ENCODE data around the gene NBAS. TPM values are rescaled to one million over a fixed set of nuclear protein-coding genes. Genes with fewer than 3 reads are reported as not detected.

NBAS gene
- total RNA-seq, 4 donors from 2014 or later: 27.3 to 43.6 (median 28.4) TPM

GRCh38 chr2:15596968-15597367 is 35.8 kb upstream of the NBAS start:
- TF ChIP-seq POLR2A (IDR thresholded peaks at IDR 0.05) (no peak), CTCF (IDR thresholded peaks at IDR 0.05 in 4 of 5, conservative IDR thresholded peaks at IDR 0.05 in 1 of 5) (no peak)
- Histone ChIP-seq H3K4me3 (no peak overlapping the region), H3K9me3 (no peaks in the 10 kb centered on the region), H3K27ac (no peak overlapping the region), H3K4me1 (peaks cover 17 to 22% of the 10 kb centered on the region in 2 donors), H3K36me3 (peaks cover 0 to 68% of the 10 kb centered on the region in 2 donors), H3K27me3 (no peaks in the 10 kb centered on the region)
- intact Hi-C loops (cut with DNase I; ENCODE audit: low total_unique reads): no loop called here
- in situ Hi-C loops (cut with MboI; ENCODE audit: low sequenced_read_pairs in 4 of 4): no loop called here
- ATAC-seq (no peak), DNase-seq (no peak)

GRCh38 chr2:15596350-15596749 is 35.2 kb upstream of the NBAS start:
- TF ChIP-seq POLR2A (IDR thresholded peaks at IDR 0.05) (no peak), CTCF (IDR thresholded peaks at IDR 0.05 in 4 of 5, conservative IDR thresholded peaks at IDR 0.05 in 1 of 5) (no peak)
- Histone ChIP-seq H3K27me3 (no peaks in the 10 kb centered on the region), H3K36me3 (peaks cover 0 to 62% of the 10 kb centered on the region in 2 donors), H3K27ac (no peak overlapping the region), H3K9me3 (no peaks in the 10 kb centered on the region), H3K4me3 (no peak overlapping the region), H3K4me1 (peaks cover 17 to 24% of the 10 kb centered on the region in 2 donors)
- in situ Hi-C loops (cut with MboI; ENCODE audit: low sequenced_read_pairs in 4 of 4) (no loop called here), intact Hi-C loops (cut with DNase I; ENCODE audit: low total_unique reads) (no loop called here)
- no peak for ATAC-seq
- no peak for DNase-seq

- peaks cover 0 to 58% of the 10 kb centered on the region in 2 donors for H3K36me3 ChIP-seq
- no peaks in the 10 kb centered on the region for H3K27me3 ChIP-seq
- peaks cover 21 to 27% of the 10 kb centered on the region in 2 donors for H3K4me1 ChIP-seq
- H3K9me3 ChIP-seq: no peaks in the 10 kb centered on the region
- TF ChIP-seq POLR2A (IDR thresholded peaks at IDR 0.05) (no peak), CTCF (IDR thresholded peaks at IDR 0.05 in 4 of 5, conservative IDR thresholded peaks at IDR 0.05 in 1 of 5) (no peak)
- no peak for DNase-seq
- intact Hi-C loops (cut with DNase I; ENCODE audit: low total_unique reads) (no loop called here), in situ Hi-C loops (cut with MboI; ENCODE audit: low sequenced_read_pairs in 4 of 4) (no loop called here)
- H3K27ac ChIP-seq: no peak overlapping the region
- no peak for ATAC-seq
- H3K4me3 ChIP-seq: no peak overlapping the region
Measured at GRCh38 chr2:15595936-15596335, 34.8 kb upstream of the NBAS start.

GRCh38 chr2:15595342-15595905 is 34.3 kb upstream of the NBAS start:
- peaks cover 0 to 53% of the 10 kb centered on the region in 2 donors for H3K36me3 ChIP-seq
- no peak for ATAC-seq
- TF ChIP-seq POLR2A (IDR thresholded peaks at IDR 0.05) (no peak), CTCF (IDR thresholded peaks at IDR 0.05 in 4 of 5, conservative IDR thresholded peaks at IDR 0.05 in 1 of 5) (no peak)
- peaks cover 21 to 27% of the 10 kb centered on the region in 2 donors for H3K4me1 ChIP-seq
- intact Hi-C loops (cut with DNase I; ENCODE audit: low total_unique reads) (no loop called here), in situ Hi-C loops (cut with MboI; ENCODE audit: low sequenced_read_pairs in 4 of 4) (no loop called here)
- H3K27me3 ChIP-seq: no peaks in the 10 kb centered on the region
- no peaks in the 10 kb centered on the region for H3K9me3 ChIP-seq
- no peak overlapping the region for H3K27ac ChIP-seq
- DNase-seq: no peak
- H3K4me3 ChIP-seq: no peak overlapping the region
